Tongue (tissue), 2 donors: Measurements from ENCODE around the gene KPNA4. TPM values are rescaled to one million over a fixed set of nuclear protein-coding genes. Genes with fewer than 3 reads are reported as not detected.
"Not testable (repeated sequence)": the region's sequence is repeated elsewhere in the genome, so short reads cannot be mapped to it uniquely, and the experiment has no call there.

ENCODE experiments used
- DNase-seq: peaks from one replicate; pipeline ENCODE4 v3.0.0-alpha.2; 2015
- total RNA-seq: library from RNA; depleted of rRNA; stranded (reverse); fragments of >200 nt; gene quantifications from one replicate; pipeline ENCODE4 v1.2.3, GENCODE V29; 2014

Gene KPNA4
- total RNA-seq, 1 donor from 2014 or later = 35.1 TPM

GRCh38 chr3:160482796-160483195 lies 82.6 kb downstream of the KPNA4 start:
- no peak for DNase-seq

- DNase-seq = no peak
Measured at GRCh38 chr3:160481856-160482255, 83.5 kb downstream of the KPNA4 start.

- no peak for DNase-seq
Measured at GRCh38 chr3:160480931-160481330, 84.4 kb downstream of the KPNA4 start.

- DNase-seq = no peak
Measured at GRCh38 chr3:160479376-160479775, 86.0 kb downstream of the KPNA4 start.

GRCh38 chr3:160478338-160478737 lies 87.0 kb downstream of the KPNA4 start:
- no peak for DNase-seq

- DNase-seq = no peak
Measured at GRCh38 chr3:160477750-160478149, 87.6 kb downstream of the KPNA4 start.

- DNase-seq = no peak
Measured at GRCh38 chr3:160475884-160476283, 89.5 kb downstream of the KPNA4 start.

- DNase-seq = no peak
Measured at GRCh38 chr3:160475153-160475552, 90.2 kb downstream of the KPNA4 start.

- DNase-seq = no peak
Measured at GRCh38 chr3:160474416-160474838, 90.9 kb downstream of the KPNA4 start.

GRCh38 chr3:160473978-160474377 lies 91.4 kb downstream of the KPNA4 start:
- DNase-seq = peak; percentile 24

GRCh38 chr3:160473221-160473620 lies 92.2 kb downstream of the KPNA4 start:
- no peak for DNase-seq

GRCh38 chr3:160472344-160472743 lies 93.0 kb downstream of the KPNA4 start:
- DNase-seq = no peak

GRCh38 chr3:160471892-160472291 lies 93.5 kb downstream of the KPNA4 start:
- no peak for DNase-seq

- no peak for DNase-seq
Measured at GRCh38 chr3:160470181-160470580, 95.2 kb downstream of the KPNA4 start.

GRCh38 chr3:160464971-160465370 lies 100.4 kb downstream of the KPNA4 start:
- no peak for DNase-seq

- DNase-seq = no peak
Measured at GRCh38 chr3:160464321-160464720, 101.0 kb downstream of the KPNA4 start.

- no peak for DNase-seq
Measured at GRCh38 chr3:160460033-160460432, 105.3 kb downstream of the KPNA4 start.

GRCh38 chr3:160459450-160459970 lies 105.9 kb downstream of the KPNA4 start:
- no peak for DNase-seq

- DNase-seq = no peak
Measured at GRCh38 chr3:160458151-160458550, 107.2 kb downstream of the KPNA4 start.

- no peak for DNase-seq
Measured at GRCh38 chr3:160455846-160456245, 109.5 kb downstream of the KPNA4 start.

GRCh38 chr3:160454995-160455394 lies 110.4 kb downstream of the KPNA4 start:
- DNase-seq = no peak

GRCh38 chr3:160452251-160452650 lies 113.1 kb downstream of the KPNA4 start:
- DNase-seq = not testable (repeated sequence)

- no peak for DNase-seq
Measured at GRCh38 chr3:160451602-160452001, 113.8 kb downstream of the KPNA4 start.

GRCh38 chr3:160450846-160451245 lies 114.5 kb downstream of the KPNA4 start:
- DNase-seq = no peak
